CD8-positive, alpha-beta memory T cell (primary cell): ENCODE data around the gene ANKRD22. TPM values are rescaled to one million over a fixed set of nuclear protein-coding genes. Genes with fewer than 3 reads are reported as not detected.
"Not testable (repeated sequence)": the region's sequence is repeated elsewhere in the genome, so short reads cannot be mapped to it uniquely, and the experiment has no call there.

Experiments
- CTCF ChIA-PET: fragments of 350-600 bp; sonication (Branson Sonifier 250); formaldehyde crosslinking; loops from one replicate; lab custom pipeline; 2021; ENCODE audit warnings: antibody characterized with exemption; lab: Charles Lee
- POLR2A ChIA-PET: fragments of 350-600 bp; sonication (Branson Sonifier 250); formaldehyde crosslinking; loops from one replicate; lab custom pipeline; 2021; ENCODE audit warnings: antibody characterized with exemption; lab: Charles Lee
- DNase-seq, 5 donors: peaks; one replicate each; pipeline versions ENCODE4 v3.0.0 to v3.0.0-alpha.2; 2020 to 2022; ENCODE audit warnings: mixed read lengths in 1 of 5
- H3K27ac ChIP-seq: one replicate; pipeline ENCODE4 v1.7.0; 2013; ENCODE audit warnings: low read depth, mild to moderate bottlenecking, low read length, moderate library complexity
- H3K27me3 ChIP-seq: 2 replicates; pipeline ENCODE4 v1.7.0; 2013; ENCODE audit warnings: low read length, mild to moderate bottlenecking; ENCODE audit not compliant: insufficient read depth, poor library complexity, severe bottlenecking
- H3K36me3 ChIP-seq: 2 replicates; pipeline ENCODE4 v1.7.0; 2013; ENCODE audit warnings: mild to moderate bottlenecking, low read length, moderate library complexity; ENCODE audit not compliant: insufficient read depth
- H3K4me1 ChIP-seq: 2 replicates; pipeline ENCODE4 v1.7.0; 2013; ENCODE audit warnings: mild to moderate bottlenecking, low read length, moderate library complexity; ENCODE audit not compliant: insufficient read depth
- H3K4me3 ChIP-seq: 2 replicates; pipeline ENCODE4 v1.7.0; 2013; ENCODE audit warnings: mild to moderate bottlenecking, low read length
- H3K9me3 ChIP-seq: 2 replicates; pipeline ENCODE4 v1.7.0; 2013; ENCODE audit warnings: mild to moderate bottlenecking, low read length
- H3K27ac Mint-ChIP-seq, 8 donors: one replicate each; pipeline ENCODE4 v1.8.0; 2020 to 2021; ENCODE audit warnings: mixed read lengths in 8 of 8, mild to moderate bottlenecking in 6 of 8, inconsistent platforms in 3 of 8, moderate library complexity in 3 of 8
- H3K27me3 Mint-ChIP-seq, 2 donors: one replicate each; pipeline ENCODE4 v1.8.0; 2020 to 2021; ENCODE audit warnings: mixed read lengths in 2 of 2, mild to moderate bottlenecking in 1 of 2, moderate library complexity in 1 of 2
- H3K36me3 Mint-ChIP-seq, 3 donors: one replicate each; pipeline ENCODE4 v1.8.0; 2020 to 2021; ENCODE audit warnings: mixed read lengths in 3 of 3, inconsistent platforms in 1 of 3, mild to moderate bottlenecking in 1 of 3
- H3K4me1 Mint-ChIP-seq, 3 donors: one replicate each; pipeline ENCODE4 v1.8.0; 2020 to 2021; ENCODE audit warnings: mixed read lengths in 3 of 3, inconsistent platforms in 1 of 3, mild to moderate bottlenecking in 1 of 3
- H3K4me3 Mint-ChIP-seq, 7 donors: one replicate each; pipeline ENCODE4 v1.8.0; 2020 to 2021; ENCODE audit warnings: mixed read lengths in 7 of 7, mild to moderate bottlenecking in 6 of 7, moderate library complexity in 4 of 7, inconsistent platforms in 2 of 7
- H3K9me3 Mint-ChIP-seq, 5 donors: one replicate each; pipeline ENCODE4 v1.8.0; 2020 to 2022; ENCODE audit warnings: mixed read lengths in 5 of 5, mild to moderate bottlenecking in 3 of 5, moderate library complexity in 2 of 5, inconsistent platforms in 1 of 5
- polyA plus RNA-seq: library from polyadenylated mRNA; unstranded; fragments of 300-500 nt; fragmentation: Illumina TruSeq; gene quantifications from one replicate; pipeline ENCODE4 v1.2.3, GENCODE V29; 2021
- total RNA-seq, 2 experiments: library from RNA; stranded (reverse); gene quantifications; one replicate each; pipeline ENCODE4 v1.2.3, GENCODE V29; 2021

ANKRD22 gene
- total and polyA plus RNA-seq, 3 experiments from 2014 or later: 0.63 TPM; not detected in 2

DNA sequence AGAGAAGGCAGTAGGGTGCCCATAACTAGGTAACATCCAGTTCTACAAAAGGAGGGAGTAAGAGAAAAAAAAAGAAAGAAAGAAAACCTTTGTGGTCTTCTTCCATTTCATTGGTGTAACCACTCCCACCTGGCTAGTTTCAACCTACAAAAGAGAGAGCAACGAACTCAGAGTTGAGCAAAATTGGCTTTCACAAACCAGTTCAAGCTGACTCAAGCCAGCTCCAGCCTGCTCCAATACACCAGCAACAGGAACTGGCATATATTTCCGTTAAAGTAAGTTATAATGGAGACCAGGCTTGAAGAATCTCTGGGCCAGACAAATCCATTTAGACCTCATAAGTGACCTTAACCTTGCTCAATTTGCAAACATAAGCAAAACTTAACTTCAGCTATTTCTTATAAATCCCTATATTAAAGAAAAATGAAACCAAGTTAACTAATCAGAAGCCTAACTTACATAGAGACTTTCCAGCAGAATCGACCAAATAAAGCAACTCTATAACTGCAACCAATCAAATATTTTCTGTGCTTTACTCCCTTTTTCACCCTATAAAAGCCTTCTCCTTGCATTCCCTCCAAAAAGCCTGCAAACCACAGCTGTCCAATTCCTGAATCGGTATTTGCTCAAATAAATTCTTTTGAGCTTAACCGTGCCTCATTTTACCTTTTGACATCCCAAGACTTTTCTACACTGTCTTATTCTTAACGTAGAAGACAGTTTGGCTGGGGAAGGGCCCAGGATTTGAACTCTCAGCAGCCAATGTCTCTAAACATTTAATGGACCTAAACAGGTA, 10.1 kb downstream of the ANKRD22 start:
- Histone ChIP-seq H3K36me3 (no peaks in the 10 kb centered on the region), H3K27me3 (no peaks in the 10 kb centered on the region), H3K9me3 (no peaks in the 10 kb centered on the region), H3K4me3 (no peak overlapping the region), H3K4me1 (no peaks in the 10 kb centered on the region), H3K27ac (no peak overlapping the region)
- Mint-ChIP-seq H3K4me1 (no peaks in the 10 kb centered on the region), H3K9me3 (no peaks in the 10 kb centered on the region), H3K36me3 (no peaks in the 10 kb centered on the region), H3K27ac (no peak overlapping the region), H3K27me3 (peaks cover 0 to 3% of the 10 kb centered on the region in 2 donors), H3K4me3 (no peak overlapping the region)
- ChIA-PET POLR2A (no interaction called here), CTCF (no interaction called here)
- no peak for DNase-seq

DNA sequence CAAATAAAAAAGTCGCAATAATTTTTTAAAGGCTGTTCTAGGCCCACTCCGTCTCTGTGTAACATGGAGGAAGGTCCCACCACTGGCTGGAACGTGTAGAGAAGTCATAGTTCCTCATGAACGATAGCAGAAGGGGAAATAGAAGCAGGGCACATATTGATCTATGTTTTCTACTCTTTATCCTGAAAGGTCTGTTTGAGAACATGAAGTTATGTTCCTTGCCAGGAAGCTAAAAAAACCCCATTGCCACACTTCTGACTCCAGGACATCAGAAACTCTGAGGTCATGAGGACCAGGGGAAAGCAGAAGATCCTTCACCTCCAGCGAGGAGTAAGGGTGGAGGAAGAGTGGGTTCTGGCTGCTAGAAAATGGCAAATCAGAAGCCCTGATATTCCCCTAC, 10.8 kb downstream of the ANKRD22 start:
- no peaks in the 10 kb centered on the region for H3K36me3 ChIP-seq
- no peaks in the 10 kb centered on the region for H3K4me1 Mint-ChIP-seq
- H3K27me3 ChIP-seq: no peaks in the 10 kb centered on the region
- no peak overlapping the region for H3K4me3 ChIP-seq
- no peaks in the 10 kb centered on the region for H3K36me3 Mint-ChIP-seq
- no peak overlapping the region for H3K27ac ChIP-seq
- H3K27ac Mint-ChIP-seq: no peak overlapping the region
- H3K4me1 ChIP-seq: no peaks in the 10 kb centered on the region
- H3K9me3 Mint-ChIP-seq: no peaks in the 10 kb centered on the region
- H3K9me3 ChIP-seq: no peaks in the 10 kb centered on the region
- peaks cover 0 to 3% of the 10 kb centered on the region in 2 donors for H3K27me3 Mint-ChIP-seq
- H3K4me3 Mint-ChIP-seq: no peak overlapping the region
- POLR2A ChIA-PET: no interaction called here
- CTCF ChIA-PET: interaction anchor here (2.1 kb wide), 1 partner anchor 94 kb away, joined by 5 read pairs; no protein-coding TSS in a partner anchor
- no peak for DNase-seq

DNA sequence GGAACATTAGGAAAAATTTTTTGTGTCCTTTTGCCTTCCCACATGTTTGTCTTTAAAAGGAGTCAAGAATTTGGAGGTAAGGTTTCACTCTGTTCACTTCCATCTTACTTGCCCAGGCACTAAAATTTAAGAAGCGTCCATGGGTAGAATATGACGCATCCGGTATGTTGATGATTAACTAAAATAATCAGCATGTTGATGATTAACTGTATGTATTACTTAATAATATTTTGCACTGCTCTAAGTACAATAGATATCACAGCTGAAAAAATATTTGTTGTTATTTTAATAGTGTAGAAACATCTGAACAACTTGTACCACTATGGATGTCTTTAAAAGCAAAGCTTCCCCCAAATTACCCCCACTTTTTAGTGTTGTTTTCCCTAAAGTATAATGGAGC, 11.5 kb downstream of the ANKRD22 start:
- DNase-seq: no peak
- ChIA-PET POLR2A (no interaction called here), CTCF (interaction anchor here (2.1 kb wide), 1 partner anchor 95 kb away, joined by 5 read pairs; no protein-coding TSS in a partner anchor)
- no peak overlapping the region for H3K27ac Mint-ChIP-seq
- no peaks in the 10 kb centered on the region for H3K4me1 Mint-ChIP-seq
- Histone ChIP-seq H3K4me3 (no peak overlapping the region), H3K27ac (no peak overlapping the region), H3K36me3 (no peaks in the 10 kb centered on the region), H3K9me3 (no peaks in the 10 kb centered on the region), H3K27me3 (no peaks in the 10 kb centered on the region), H3K4me1 (peaks cover 4% of the 10 kb centered on the region)
- H3K4me3 Mint-ChIP-seq: no peak overlapping the region
- no peaks in the 10 kb centered on the region for H3K9me3 Mint-ChIP-seq
- no peaks in the 10 kb centered on the region for H3K36me3 Mint-ChIP-seq
- peaks cover 0 to 3% of the 10 kb centered on the region in 2 donors for H3K27me3 Mint-ChIP-seq

DNA sequence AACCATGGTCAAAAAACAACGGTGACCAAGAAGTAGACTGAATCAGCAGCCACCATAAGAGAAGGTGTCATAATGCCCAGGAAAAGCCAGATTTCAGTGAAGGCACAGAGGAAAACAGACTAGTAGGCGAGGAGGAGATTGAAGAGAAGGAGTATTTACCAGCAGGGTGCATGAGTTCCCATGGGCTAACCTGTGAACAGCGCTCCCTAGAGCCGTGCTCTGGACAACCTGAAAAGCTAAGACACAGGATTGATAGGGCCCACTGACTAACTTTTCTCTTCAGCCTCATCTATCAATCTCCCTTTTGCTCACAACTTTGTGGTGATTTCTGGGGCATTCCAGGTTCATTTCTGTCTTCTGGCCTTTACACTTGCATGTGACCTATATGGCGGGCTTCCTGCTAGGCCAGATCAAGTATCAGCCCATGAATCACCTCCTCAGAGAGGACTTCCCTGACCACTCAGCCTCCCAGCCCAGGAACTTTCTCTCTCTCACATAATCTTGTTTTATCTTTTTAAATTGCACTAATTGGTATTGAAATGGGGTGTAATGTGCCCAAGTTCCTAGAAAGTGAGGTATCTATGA, 12.8 kb downstream of the ANKRD22 start:
- Histone ChIP-seq H3K4me3 (no peak overlapping the region), H3K9me3 (no peaks in the 10 kb centered on the region), H3K36me3 (no peaks in the 10 kb centered on the region), H3K27ac (no peak overlapping the region), H3K4me1 (peaks cover 8% of the 10 kb centered on the region), H3K27me3 (no peaks in the 10 kb centered on the region)
- no peak overlapping the region for H3K4me3 Mint-ChIP-seq
- DNase-seq: no peak
- ChIA-PET POLR2A (no interaction called here), CTCF (interaction anchor here (2.1 kb wide), 1 partner anchor 96 kb away, joined by 5 read pairs; no protein-coding TSS in a partner anchor)
- peaks cover 0 to 2% of the 10 kb centered on the region in 2 donors for H3K27me3 Mint-ChIP-seq
- H3K4me1 Mint-ChIP-seq: peaks cover 2 to 3% (median 2%) of the 10 kb centered on the region in 3 donors
- H3K36me3 Mint-ChIP-seq: no peaks in the 10 kb centered on the region
- no peaks in the 10 kb centered on the region for H3K9me3 Mint-ChIP-seq
- no peak overlapping the region for H3K27ac Mint-ChIP-seq

DNA sequence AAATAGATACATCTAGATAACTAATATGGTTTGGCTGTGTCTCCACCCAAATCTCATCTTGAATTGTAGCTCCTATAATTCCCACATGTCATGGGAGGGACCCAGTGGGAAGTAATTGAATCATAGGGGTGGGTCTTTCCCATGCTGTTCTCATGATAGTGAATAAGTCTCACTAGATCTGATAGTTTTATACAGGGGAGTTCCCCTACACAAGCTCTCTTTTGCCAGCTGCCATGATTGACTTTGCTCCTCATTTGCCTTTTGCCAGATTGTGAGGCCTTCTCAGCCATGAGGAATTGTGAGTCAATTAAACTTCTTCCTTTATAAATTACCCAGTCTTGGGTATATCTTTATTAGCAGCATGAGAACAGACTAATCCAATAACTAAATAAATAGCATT, 14.0 kb downstream of the ANKRD22 start:
- DNase-seq, H3K4me3 Mint-ChIP-seq, H3K36me3 Mint-ChIP-seq, H3K36me3 ChIP-seq, H3K4me3 ChIP-seq, POLR2A ChIA-PET, H3K27ac ChIP-seq, H3K27ac Mint-ChIP-seq, H3K27me3 ChIP-seq, H3K9me3 ChIP-seq, H3K27me3 Mint-ChIP-seq, H3K9me3 Mint-ChIP-seq: not testable (repeated sequence)
- H3K4me1 Mint-ChIP-seq: peaks cover 14 to 15% (median 15%) of the 10 kb centered on the region in 3 donors
- CTCF ChIA-PET: interaction anchor here (1.1 to 7.0 kb wide), 8 partner anchors 10 to 742 kb away, joined by 3 to 150 read pairs (median 12); no protein-coding TSS in a partner anchor
- peaks cover 19% of the 10 kb centered on the region for H3K4me1 ChIP-seq

DNA sequence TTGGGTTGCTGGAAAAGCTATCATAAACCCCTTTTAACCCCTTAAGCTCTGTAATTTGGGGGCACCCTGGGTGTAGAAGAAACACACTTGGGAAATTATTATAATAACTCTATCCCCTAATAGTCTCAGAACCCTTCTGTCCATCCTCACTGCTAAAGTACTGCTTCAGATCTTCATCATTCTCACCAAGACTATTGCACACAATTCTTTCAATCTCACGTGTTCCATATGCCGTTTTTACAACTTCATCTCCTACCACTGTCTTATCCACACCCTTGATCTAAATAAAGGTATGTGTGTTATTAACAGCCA, 15.8 kb downstream of the ANKRD22 start:
- CTCF ChIA-PET: interaction anchor here (0.6 to 7.0 kb wide), 41 partner anchors 9 to 740 kb away, joined by 3 to 150 read pairs (median 4); partner anchors contain the start of genes LIPN and STAMBPL1
- Mint-ChIP-seq H3K27me3 (no peaks in the 10 kb centered on the region), H3K36me3 (no peaks in the 10 kb centered on the region), H3K27ac (no peak overlapping the region), H3K4me1 (peaks cover 27 to 31% (median 31%) of the 10 kb centered on the region in 3 donors), H3K4me3 (no peak overlapping the region), H3K9me3 (no peaks in the 10 kb centered on the region)
- H3K4me3 ChIP-seq: no peak overlapping the region
- no peak for DNase-seq
- peaks cover 34% of the 10 kb centered on the region for H3K4me1 ChIP-seq
- POLR2A ChIA-PET: interaction anchor here (0.5 to 1.6 kb wide), 3 partner anchors 44 to 163 kb away, joined by 4 to 6 read pairs (median 6); partner anchors contain the start of gene STAMBPL1
- H3K36me3 ChIP-seq: no peaks in the 10 kb centered on the region
- no peaks in the 10 kb centered on the region for H3K27me3 ChIP-seq
- no peaks in the 10 kb centered on the region for H3K9me3 ChIP-seq
- H3K27ac ChIP-seq: no peak overlapping the region

DNA sequence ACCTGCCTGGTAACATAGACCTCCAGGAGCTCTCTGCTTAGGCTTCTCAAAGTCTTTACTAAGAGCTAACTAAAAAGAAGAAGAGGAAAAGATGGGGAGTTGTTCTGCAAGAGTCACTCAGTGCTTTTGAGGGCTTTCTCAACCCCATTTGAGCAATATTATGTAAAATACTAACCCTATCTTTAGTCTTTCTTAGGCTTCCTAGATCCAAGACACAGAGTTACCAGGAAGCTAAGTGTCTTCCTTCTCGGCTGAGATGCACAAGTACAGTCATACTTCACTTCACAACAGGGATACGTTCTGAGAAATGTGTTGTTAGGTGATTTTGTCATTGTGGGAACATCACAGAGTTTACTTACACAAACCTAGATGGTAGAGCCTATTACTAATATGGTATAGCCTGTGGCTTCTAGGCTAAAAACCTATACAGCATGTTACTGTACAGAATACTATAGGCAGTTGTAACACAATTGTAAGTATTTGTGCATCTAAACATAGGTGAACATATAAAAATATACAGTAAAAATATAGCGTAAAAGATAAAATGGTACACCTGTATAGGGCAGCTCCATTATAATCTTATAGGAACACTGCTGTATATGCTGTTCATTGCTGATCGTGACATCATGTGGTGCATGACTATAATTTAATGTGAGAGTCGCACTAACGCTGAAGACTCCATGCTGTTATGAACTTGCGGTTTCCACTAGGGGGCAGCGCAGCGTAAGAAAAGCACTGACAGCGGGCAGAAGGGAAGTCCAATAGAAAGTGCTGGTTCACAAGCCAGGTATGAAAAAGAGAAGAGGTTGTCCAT, 16.3 kb downstream of the ANKRD22 start:
- CTCF ChIA-PET: interaction anchor here (0.6 to 7.0 kb wide), 43 partner anchors 9 to 383 kb away, joined by 3 to 150 read pairs (median 4); partner anchors contain the start of genes LIPN and STAMBPL1
- no peaks in the 10 kb centered on the region for H3K9me3 Mint-ChIP-seq
- no peaks in the 10 kb centered on the region for H3K27me3 Mint-ChIP-seq
- Histone ChIP-seq H3K27me3 (no peaks in the 10 kb centered on the region), H3K4me3 (no peak overlapping the region), H3K27ac (no peak overlapping the region), H3K36me3 (no peaks in the 10 kb centered on the region), H3K4me1 (peaks cover 38% of the 10 kb centered on the region), H3K9me3 (no peaks in the 10 kb centered on the region)
- peak; percentile 75 to 91 (median 75) for DNase-seq
- H3K4me3 Mint-ChIP-seq: no peak overlapping the region
- no peaks in the 10 kb centered on the region for H3K36me3 Mint-ChIP-seq
- POLR2A ChIA-PET: interaction anchor here (1.2 to 1.6 kb wide), 2 partner anchors 44 to 97 kb away, joined by 6 read pairs; partner anchors contain the start of gene STAMBPL1
- H3K27ac Mint-ChIP-seq: no peak overlapping the region
- peaks cover 32 to 36% (median 36%) of the 10 kb centered on the region in 3 donors for H3K4me1 Mint-ChIP-seq
